GM19239 (cell line): ENCODE data around the gene HAUS1.

Source experiments
- DNase-seq: peaks from one replicate; pipeline ENCODE4 v3.0.0; 2011; ENCODE audit warnings: low spot score; ENCODE audit not compliant: insufficient read length
- FAIRE-seq: peaks from 2 replicates; lab custom pipeline; 2011; peaks lifted over from hg19 to GRCh38; lab: Jason Lieb, UNC

The HAUS1 gene, protein sequence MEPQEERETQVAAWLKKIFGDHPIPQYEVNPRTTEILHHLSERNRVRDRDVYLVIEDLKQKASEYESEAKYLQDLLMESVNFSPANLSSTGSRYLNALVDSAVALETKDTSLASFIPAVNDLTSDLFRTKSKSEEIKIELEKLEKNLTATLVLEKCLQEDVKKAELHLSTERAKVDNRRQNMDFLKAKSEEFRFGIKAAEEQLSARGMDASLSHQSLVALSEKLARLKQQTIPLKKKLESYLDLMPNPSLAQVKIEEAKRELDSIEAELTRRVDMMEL

DNA sequence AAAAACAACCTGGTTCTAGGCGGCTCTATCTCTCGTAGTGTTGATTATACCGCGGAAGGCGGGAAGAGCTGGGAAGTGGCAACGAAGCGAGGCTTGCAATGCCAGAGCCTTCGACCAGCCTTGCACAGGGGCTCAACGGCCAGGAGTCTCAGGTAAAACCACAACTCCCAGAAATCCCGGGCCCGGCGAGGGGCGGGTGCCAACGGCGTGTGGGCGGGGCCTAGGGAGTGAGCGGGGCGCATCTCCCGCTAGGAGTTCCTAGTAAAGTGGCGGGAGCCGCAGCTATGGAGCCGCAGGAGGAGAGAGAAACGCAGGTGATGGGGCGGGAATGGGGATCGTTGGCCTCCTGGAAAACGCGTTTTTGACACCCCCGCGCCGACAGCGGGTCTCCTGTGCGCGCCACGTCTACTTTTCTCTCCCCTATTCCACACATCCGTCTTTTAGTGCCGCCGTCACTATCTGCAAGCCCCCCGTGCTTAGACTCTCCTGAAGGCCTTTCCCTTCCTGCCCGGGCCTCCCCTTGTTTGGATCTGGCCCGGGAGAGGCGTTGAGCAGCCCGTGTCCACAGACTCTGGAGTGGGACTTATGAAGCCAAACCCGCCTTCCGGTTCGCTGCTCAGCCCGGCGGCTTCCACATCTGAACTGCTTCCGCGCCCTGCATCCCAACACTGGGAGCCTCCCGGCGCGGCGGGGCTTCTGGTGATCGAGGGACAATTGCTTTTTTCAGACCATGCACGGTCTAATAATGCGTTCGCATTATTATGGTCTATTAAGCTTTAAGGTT, at the start of gene HAUS1:
TSS of gene HAUS1 (plus strand) at position 258 of the 784 bp plus-strand sequence. CDS start at position 285, 27 bp downstream.
- FAIRE-seq (peak; percentile 90), DNase-seq (peak; percentile 67)

DNA sequence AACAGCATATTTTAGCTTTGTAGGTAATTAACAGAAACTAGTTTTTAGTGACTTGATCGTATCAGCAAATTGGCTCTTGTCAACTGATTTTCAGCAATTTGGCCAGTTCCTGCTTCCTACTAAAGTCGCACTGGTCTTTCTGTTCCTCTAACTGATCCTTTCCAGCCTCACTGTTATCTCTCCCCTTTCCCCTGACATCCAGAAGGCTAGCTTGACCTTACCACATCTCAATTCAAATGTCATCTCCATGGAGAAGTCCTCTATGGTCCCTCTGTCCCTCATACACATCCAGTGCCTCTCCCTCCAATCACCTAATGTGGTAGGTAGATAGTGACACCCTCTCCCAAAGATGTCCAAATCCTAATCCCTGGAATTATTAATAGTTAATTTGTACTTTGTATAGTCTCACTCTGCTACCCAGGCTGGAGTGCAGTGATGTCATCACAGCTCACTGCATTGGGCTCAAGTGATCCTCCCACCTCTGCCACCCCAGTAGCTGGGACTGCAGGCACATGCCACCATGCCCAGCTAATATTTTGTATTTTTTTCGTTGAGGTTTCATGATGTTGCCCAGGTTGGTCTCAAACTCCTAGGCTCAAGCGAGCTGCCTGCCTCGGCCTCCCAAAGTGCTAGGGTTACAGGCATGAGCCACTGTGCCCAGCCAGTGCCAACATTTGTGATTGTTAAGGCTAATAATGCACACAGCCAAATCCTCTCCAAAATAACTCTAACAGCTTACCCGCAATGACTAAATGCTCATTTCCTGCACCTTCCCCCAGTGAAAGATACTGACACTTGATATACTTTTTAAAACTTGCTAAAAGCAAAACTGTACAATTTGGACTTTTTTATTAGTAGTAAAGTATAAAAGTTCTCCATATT, 49.0 kb upstream of the HAUS1 start:
- FAIRE-seq (peak; percentile 88), DNase-seq (no peak)

DNA sequence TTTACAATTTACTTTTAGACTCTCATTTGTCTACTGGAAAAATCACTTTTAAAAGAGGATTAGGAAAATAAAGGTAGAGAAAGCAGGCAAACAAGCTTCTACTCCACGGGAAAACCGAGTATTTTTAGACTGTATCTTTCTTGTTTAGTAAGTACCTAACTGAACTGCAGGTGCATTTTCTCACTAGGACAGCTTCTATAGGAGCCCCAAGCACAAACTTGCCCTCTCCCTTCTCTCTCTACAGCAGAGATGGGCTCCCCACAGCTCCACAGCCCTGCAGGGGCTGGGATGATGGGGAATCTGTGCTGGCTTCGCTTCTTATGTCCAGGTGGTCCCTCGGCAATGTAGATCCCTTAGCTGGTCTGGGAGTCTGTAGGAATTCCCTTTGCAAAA, 48.4 kb upstream of the HAUS1 start:
- no peak for FAIRE-seq
- DNase-seq, result no peak

DNA sequence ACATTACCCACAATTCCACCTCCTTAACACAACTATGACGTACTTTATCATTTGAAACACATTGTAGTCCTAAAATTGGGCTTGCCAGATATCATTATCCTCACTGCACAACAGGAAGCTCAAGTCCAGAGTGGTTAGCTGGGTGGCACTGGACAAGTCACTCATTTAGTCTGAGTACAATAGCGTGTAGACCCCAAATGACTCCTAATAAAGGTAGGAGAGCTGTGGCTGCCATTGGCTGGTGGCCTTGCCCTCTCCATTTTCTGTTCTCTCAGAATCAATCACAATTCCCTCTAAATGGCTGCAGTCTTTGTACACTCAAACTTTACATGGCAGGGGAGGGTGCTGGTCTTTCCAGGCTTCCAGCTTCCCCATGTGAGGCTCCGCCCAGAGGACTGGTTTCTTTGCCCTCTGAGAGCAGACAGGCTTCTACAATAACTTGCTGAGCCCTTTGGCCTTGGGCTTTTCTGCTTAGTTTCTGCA, 43.8 kb upstream of the HAUS1 start:
- no peak for DNase-seq
- FAIRE-seq, result no peak

DNA sequence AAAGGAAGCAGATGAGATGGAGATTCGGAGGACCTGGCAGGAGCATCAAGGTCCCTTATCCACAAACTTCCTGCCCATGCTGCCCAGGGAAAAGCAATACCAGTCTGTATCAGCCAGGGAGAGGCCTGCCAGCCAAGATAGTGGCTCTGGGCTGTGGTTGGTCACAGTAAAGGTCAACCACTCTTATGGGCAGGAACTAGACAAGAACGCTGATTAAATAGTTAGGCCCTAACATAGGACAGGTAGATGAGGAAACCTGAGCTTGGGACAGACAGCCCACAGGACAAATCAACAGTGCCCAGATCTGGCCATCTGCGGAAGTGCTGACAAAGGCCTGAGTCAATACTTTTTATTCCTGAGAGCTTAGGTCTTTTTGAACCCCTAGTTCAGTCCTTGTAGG, 42.8 kb upstream of the HAUS1 start:
- FAIRE-seq, result no peak
- no peak for DNase-seq

DNA sequence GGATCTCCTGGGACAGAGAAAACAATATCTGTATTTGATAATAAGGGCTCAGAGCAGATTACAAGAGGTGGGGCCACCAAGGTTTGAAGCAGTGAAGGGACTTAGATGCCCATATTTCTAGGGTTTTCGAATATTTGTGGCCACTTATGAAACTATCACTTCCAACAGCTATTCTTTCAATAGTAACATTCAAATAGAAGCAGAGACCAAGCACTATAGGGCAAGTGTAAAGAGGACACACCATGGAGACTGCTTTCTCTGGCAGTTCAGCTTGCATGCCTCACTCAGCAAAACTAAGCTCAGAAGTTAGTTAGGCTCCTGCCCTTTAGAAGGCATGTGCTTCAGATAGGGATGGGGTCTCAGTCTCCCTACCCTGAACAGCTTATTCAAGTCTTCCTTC, 42.4 kb upstream of the HAUS1 start:
- DNase-seq, result no peak
- FAIRE-seq, result no peak

DNA sequence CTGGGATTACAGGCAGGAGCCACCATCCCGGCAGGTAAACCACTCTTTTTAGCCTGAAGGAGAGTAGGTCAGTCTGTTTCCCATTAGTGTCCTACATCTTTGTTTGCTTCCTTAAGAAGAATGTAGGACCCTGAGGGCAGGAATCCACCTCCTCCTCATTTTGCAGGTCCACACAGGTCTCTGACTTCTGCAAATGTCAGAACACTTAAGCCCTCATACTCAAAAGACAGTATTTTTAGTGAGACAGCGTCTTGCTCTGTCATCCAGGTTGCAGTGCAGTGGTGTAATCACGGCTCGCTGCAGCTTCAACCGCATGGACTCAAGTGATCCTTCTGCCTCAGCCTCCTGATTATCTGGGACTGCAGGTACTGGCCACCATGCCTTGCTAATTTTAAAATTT, 41.4 kb upstream of the HAUS1 start:
- no peak for FAIRE-seq
- DNase-seq, result no peak

DNA sequence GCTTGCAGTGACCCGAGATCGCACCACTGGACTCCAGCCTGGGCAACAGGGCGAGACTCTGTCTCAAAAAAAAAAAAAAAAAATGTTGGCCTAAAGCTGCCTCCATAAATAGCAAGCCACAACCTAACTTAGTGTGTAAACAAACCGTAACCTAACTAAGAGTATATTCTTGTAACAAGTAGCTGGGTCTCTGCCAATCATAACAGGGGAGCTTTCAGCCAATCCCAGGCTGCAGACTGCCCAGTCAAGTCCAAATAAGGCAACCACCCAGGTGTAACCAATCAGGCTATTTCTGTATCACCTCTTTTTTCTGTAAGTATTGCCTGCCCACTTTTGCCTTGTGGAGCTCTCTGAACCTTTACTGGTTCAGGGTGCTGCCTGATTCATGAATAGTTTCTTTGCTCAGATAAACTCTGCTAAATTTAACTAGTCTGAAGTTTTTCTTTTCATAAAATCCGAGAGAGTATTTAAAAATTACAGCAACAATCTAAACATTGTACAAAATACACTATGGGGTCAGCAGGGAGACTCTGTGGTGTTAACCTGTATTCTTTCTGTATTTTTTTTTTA, 36.7 kb upstream of the HAUS1 start:
- no peak for DNase-seq
- FAIRE-seq, result no peak

DNA sequence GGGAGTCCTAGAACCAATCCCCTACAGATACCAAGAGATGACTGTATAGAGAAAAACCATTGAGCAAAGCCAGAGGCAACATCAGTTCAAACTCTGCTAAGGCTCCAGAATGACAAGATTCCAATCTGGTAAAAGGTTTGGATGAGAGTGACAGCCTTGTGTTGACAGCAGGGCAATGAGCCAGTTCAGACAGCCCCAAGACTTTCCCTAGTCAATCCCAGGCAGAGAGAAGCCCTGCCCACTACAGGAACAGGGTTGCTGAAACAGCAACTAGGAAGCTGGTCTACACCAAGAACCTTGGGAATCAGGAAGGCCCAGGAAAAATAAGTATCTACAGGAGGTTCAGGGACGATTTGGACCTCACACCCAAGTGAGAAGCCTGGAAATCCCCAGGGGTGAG, 35.4 kb upstream of the HAUS1 start:
- FAIRE-seq, result peak; percentile 48

DNA sequence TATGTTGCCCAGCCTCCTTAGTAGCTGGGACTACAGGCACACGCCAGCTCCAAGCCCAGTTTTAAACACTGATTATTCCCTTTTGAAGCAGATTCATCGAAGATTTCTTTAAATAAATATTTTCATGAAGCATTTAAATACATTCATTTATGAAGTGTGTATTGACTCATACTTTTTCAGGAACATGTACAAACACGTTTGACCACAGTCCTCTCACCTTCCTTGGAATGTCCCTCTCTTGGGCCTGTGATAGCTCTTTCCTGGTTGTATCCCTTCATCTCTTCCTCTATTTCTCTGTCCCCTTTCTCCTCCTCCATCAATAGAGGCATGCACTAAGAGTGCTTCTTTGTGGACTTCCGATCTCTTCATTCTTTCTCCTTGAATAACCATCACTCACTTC, 34.7 kb upstream of the HAUS1 start:
- peak; percentile 39 for FAIRE-seq

More for the DNA sequence above, 35.4 kb upstream of the HAUS1 start:
- DNase-seq, result no peak

DNA sequence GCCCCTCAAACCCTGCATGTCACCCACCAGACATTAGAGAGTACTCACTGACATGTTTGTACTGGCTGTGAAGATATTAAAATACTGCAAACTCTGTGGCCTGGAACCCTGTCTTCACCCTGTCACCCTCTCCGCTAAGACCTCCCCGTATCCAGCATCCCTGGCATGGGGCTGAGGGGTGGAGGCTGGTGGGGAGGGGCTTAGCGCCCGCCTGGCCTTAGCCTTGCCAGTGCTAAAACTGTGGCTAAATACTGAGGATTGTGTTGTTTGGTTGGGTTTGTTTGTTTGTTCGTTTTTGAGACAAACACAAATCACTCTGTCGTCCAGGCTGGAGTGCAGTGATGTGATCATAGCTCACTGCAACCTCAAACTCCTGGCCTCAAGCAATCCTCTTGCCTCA, 34.0 kb upstream of the HAUS1 start:
- FAIRE-seq, result no peak
- DNase-seq, result no peak

More for the DNA sequence above, 34.7 kb upstream of the HAUS1 start:
- no peak for DNase-seq

DNA sequence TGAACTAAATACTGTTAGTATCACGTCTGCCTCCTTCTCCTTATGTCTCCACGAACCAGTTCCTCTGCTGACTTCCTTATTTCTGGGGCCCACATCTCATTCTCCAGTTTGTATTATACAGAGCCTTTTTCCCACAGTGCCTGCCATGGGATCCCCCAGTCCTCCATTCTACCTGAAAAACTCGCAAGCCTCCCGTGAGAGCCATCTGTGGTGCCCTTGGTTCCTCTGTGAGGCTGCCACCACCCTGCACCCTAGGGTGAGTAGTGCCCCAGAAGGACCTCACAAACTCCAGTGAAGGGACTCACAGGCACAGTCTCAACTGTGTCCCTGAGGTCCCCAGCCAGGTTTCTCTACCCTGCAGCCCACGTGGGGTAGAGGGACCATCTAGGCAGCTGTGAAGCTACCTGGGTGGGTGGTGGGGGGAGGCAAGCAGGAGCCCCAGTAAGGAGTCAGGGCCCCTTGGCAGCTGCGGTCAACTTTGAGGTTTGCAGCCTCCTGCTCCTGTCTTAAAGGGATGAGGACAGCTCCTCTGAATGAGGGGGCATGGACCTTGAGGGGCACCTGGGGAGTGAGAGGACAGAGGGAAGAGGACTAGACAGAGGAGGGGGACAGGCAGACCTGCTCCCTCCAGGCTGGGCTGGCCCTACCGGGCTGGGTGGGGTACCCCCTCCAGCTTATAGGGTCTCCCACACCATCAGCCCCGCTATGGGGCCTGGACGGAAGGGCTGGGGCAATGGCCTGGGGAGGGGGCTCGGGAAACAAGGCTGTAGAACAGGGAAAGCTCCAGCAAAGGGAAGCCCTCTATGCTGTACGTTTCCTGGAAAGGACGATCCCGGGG, 33.2 kb upstream of the HAUS1 start:
- FAIRE-seq (peak; percentile 79), DNase-seq (no peak)

DNA sequence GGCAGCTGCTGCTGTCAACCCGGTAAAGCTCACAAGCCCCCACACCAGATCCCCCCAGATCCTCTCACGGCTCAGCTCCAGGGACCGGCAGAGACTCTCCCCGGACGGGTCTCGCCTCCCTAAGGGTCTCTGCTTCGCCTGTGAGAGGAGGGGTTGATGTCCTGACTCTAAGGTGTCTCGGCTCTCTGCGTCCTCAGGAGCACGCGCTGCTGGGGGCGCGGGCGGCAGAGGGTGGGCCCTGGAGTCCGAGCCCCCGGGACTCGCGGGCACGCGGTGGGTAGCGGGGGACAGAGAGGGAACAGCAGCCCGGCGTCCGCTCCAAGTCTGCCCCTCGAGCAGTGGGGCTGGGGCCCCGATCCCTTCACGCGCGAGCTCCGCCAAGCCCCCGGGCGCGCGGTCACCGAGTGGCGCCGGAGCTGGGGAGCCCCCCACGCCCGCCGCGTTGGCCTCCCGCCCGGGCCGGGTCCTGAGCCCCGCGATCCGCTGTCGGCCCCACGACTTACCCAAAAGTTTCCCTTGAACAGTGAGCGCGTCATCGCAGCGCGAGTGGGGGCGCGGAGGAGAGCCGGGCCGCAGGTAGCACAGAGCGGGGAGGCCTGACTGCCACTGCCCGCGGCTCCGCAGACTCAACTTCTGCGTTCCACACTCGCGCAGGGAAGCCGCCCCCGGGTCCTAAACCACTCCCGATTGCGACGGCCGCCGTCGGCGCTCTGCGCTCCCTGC, 32.4 kb upstream of the HAUS1 start, which contains the start of gene PSTPIP2:
TSS of gene PSTPIP2 (minus strand) at position 608 of the 723 bp plus-strand sequence. CDS start at position 536, 72 bp downstream.
- no peak for FAIRE-seq

DNA sequence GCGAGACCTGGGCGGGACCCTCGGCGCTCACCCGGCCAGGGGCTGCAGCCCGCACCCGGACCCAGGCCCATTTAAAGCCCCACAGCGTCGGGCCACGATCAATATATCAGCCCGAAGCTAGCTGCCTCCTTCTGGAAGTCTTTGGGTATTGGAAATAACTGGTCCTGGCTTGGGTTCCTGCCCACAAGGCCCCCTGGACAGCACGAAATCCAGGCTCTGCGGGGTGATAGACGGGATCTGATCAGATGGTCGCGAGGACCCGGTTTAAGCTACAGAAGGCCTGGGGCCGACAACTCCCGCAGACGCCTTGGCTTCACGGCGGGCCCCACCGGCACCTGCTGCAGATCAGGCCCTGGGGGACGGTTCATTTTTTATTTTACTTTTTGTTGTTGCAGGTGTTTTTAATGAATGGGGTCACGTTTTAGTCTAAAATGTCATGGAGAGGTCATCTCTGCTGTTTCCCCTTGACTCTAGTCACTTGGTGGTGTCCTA, 31.8 kb upstream of the HAUS1 start:
- DNase-seq, result no peak
- FAIRE-seq, result no peak

More for the DNA sequence above, 32.4 kb upstream of the HAUS1 start, which contains the start of gene PSTPIP2:
- peak; percentile 51 for DNase-seq

DNA sequence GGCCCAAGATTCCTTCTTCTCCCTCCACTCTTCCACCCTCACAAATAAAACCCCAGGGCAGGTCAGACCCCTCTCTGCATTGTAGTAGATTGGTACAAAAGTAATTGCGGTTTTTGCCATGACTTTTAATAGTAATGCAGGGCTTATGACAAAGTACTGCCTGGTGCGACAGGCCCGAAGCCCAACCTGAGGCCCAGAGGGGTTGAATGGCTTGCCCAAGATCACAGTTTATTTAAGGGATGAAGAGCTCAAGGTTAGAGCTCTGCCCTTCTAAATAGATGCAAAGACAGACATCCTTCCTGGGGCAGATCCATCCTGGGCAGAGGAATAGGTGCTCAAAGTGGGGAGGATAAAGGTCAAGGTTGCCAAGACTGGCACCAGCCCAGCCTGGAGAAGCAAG, 31.2 kb upstream of the HAUS1 start:
- DNase-seq, result no peak
- no peak for FAIRE-seq

DNA sequence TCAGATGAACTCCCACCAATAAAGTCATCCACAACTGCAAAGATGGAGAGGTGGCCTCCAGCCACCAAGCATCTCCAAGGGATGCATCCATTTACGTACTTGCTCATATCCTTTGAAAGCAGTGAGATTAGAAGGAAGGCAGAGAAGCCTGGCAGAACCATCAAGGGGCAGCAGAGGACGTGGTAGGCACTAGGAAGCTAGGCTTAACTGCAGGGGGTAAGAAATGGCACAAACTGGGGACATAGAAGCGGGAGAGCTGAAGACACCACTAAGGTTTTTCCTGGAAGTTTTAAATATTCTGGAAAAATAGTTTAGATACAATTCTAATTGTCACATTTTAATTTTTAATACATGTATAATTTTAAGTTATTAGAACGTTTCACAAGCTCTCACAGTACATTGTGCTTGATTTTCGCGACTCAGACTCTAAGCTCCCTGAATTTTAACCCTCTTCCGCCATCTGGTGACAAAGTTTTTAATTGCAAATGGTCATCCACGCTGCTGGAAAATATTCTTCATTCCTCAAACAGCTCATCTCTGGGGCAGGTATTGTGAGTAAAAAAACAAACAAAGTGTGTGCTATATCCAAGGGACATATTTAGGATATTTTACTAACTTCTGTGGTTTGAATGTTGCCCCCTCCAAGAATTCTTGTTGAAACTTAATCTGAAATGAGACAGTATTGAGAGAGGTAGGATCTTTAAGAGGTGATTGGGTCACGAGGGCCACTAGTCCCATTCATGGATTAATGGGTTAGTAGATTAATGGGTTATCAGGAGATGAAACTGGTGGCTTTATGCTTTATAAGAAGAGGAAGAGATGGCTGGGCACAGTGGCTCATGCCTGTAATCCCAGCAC, 30.5 kb upstream of the HAUS1 start:
- peak; percentile 98 for FAIRE-seq
- no peak for DNase-seq

DNA sequence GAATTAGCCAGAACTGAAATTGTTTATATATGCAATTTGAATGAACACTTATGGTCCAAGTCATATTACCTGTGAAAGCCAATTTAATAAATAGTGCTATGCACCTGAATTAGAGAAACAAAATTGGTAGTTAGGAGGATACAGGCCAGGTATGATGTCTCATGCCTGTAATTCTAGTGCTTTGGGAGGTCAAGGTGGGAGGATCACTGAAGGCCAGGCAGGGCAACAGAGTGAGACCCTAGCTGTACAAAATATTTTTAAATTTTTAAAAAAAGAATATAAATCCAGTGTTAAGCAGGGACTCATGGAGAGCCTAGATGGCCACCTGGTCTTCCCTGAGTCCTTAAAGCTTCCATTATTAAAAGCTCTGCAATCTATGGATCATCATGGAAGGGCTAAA, 24.8 kb upstream of the HAUS1 start:
- FAIRE-seq (no peak), DNase-seq (no peak)
